Ishikawa (cell line): ENCODE measurements around the gene NEK9.

ENCODE experiments used
- CREB1 ChIP-seq: IDR thresholded peaks from 2 replicates; pipeline ENCODE4 v1.6.1; 2012; ENCODE audit warnings: low read depth
- EGR1 ChIP-seq: IDR thresholded peaks from 2 replicates; pipeline ENCODE4 v1.6.1; 2012
- EP300 ChIP-seq: IDR thresholded peaks from 2 replicates; pipeline ENCODE4 v1.6.1; 2012; ENCODE audit warnings: borderline replicate concordance
- FOXM1 ChIP-seq: IDR thresholded peaks from 2 replicates; pipeline ENCODE4 v1.6.1; 2012; ENCODE audit warnings: low read depth, borderline replicate concordance
- MAX ChIP-seq: IDR thresholded peaks from 2 replicates; pipeline ENCODE4 v1.6.1; 2012
- REST ChIP-seq: IDR thresholded peaks from 2 replicates; pipeline ENCODE4 v1.6.1; 2012; ENCODE audit warnings: low read depth, mild to moderate bottlenecking
- TAF1 ChIP-seq: IDR thresholded peaks from 2 replicates; pipeline ENCODE4 v1.6.1; 2012; ENCODE audit warnings: low read depth, mild to moderate bottlenecking
- TCF12 ChIP-seq: IDR thresholded peaks from 2 replicates; pipeline ENCODE4 v1.6.1; 2012; ENCODE audit warnings: low read depth
- USF1 ChIP-seq: IDR thresholded peaks from 2 replicates; pipeline ENCODE4 v1.6.1; 2012
- YY1 ChIP-seq: IDR thresholded peaks from 2 replicates; pipeline ENCODE4 v1.6.1; 2012; ENCODE audit warnings: low read depth

- TF ChIP-seq FOXM1 (no peak), MAX (no peak), CREB1 (no peak), REST (no peak), EGR1 (no peak), YY1 (no peak), EP300 (no peak), USF1 (no peak), TCF12 (no peak), TAF1 (no peak)
Measured at GRCh38 chr14:75175677-75176141, 48.9 kb upstream of the NEK9 start.
